Activated naive CD8-positive, alpha-beta T cell treated with anti-CD3 and anti-CD28 coated beads, Interleukin-2, amount 10 ng/mL, durations not matched to agents 7 days and 5 days (primary cell): Measurements from ENCODE around the gene CDKL4. TPM values are rescaled to one million over a fixed set of nuclear protein-coding genes. Genes with fewer than 3 reads are reported as not detected.
"Not testable (repeated sequence)": the region's sequence is repeated elsewhere in the genome, so short reads cannot be mapped to it uniquely, and the experiment has no call there.

ENCODE experiments used
- ATAC-seq: fragments of 150-1000 bp; cut with Tn5 transposase; one replicate; pipeline ENCODE4 v1.10.0; 2021; ENCODE audit warnings: low read depth, moderate library complexity
- POLR2A ChIA-PET: fragments of 350-600 bp; sonication (Branson Sonifier 250); formaldehyde crosslinking; loops from one replicate; lab custom pipeline; 2021; ENCODE audit warnings: antibody characterized with exemption; lab: Charles Lee
- DNase-seq: peaks from one replicate; pipeline ENCODE4 v3.0.0; 2021
- H3K27ac Mint-ChIP-seq: one replicate; pipeline ENCODE4 v1.8.0; 2022; ENCODE audit warnings: mild to moderate bottlenecking, mixed read lengths
- H3K27me3 Mint-ChIP-seq: one replicate; pipeline ENCODE4 v1.8.0; 2022; ENCODE audit warnings: mild to moderate bottlenecking, moderate library complexity, mixed read lengths
- H3K36me3 Mint-ChIP-seq: one replicate; pipeline ENCODE4 v1.8.0; 2021; ENCODE audit warnings: mild to moderate bottlenecking, mixed read lengths
- H3K4me1 Mint-ChIP-seq: one replicate; pipeline ENCODE4 v1.8.0; 2021; ENCODE audit warnings: mixed read lengths
- H3K4me3 Mint-ChIP-seq: one replicate; pipeline ENCODE4 v1.8.0; 2022; ENCODE audit warnings: mild to moderate bottlenecking, moderate library complexity, mixed read lengths
- H3K9me3 Mint-ChIP-seq: one replicate; pipeline ENCODE4 v1.8.0; 2021; ENCODE audit warnings: mixed read lengths
- total RNA-seq, 2 experiments: library from RNA; stranded (reverse); gene quantifications; one replicate each; pipeline ENCODE4 v1.2.3, GENCODE V29; 2021

CDKL4 gene
- total RNA-seq, 2 experiments from 2014 or later, result 0.50 to 1.2 TPM

GRCh38 chr2:39223909-39224308 lies 19.9 kb downstream of the CDKL4 start:
- Mint-ChIP-seq H3K4me3 (no peak overlapping the region), H3K27me3 (no peaks in the 10 kb centered on the region), H3K4me1 (peaks cover 55% of the 10 kb centered on the region), H3K27ac (no peak overlapping the region), H3K36me3 (peaks cover 25% of the 10 kb centered on the region), H3K9me3 (peaks cover 7% of the 10 kb centered on the region)
- POLR2A ChIA-PET, result interaction anchor here (1.5 to 7.1 kb wide), 2 partner anchors 99 to 104 kb away, joined by 6 to 166 read pairs; partner anchors contain the start of gene SOS1
- DNase-seq (no peak), ATAC-seq (no peak)

GRCh38 chr2:39221459-39221858 lies 22.3 kb downstream of the CDKL4 start:
- Mint-ChIP-seq H3K27ac (peak overlapping the region; percentile 6), H3K4me1 (peaks cover 57% of the 10 kb centered on the region), H3K36me3 (peaks cover 26% of the 10 kb centered on the region), H3K27me3 (no peaks in the 10 kb centered on the region), H3K9me3 (peaks cover 7% of the 10 kb centered on the region), H3K4me3 (no peak overlapping the region)
- POLR2A ChIA-PET, result interaction anchor here (1.3 kb wide), 1 partner anchor 97 kb away, joined by 4 read pairs; no protein-coding TSS in a partner anchor
- ATAC-seq (no peak), DNase-seq (no peak)

- POLR2A ChIA-PET, result interaction anchor here (5.2 to 6.1 kb wide), 2 partner anchors 93 to 100 kb away, joined by 94 to 119 read pairs; partner anchors contain the start of gene SOS1
- Mint-ChIP-seq H3K27me3 (no peaks in the 10 kb centered on the region), H3K36me3 (peaks cover 27% of the 10 kb centered on the region), H3K9me3 (peaks cover 7% of the 10 kb centered on the region), H3K27ac (peak overlapping the region; percentile 84), H3K4me3 (peak overlapping the region; percentile 49), H3K4me1 (peaks cover 60% of the 10 kb centered on the region)
- ATAC-seq, result no peak
- no peak for DNase-seq
These were observed 23.6 kb downstream of the CDKL4 start for GRCh38 chr2:39220136-39220535.

- no peak for DNase-seq
- no peak for ATAC-seq
- H3K4me1 Mint-ChIP-seq, result peaks cover 65% of the 10 kb centered on the region
- H3K27ac Mint-ChIP-seq, result peak overlapping the region; percentile 96
- POLR2A ChIA-PET, result interaction anchor here (1.0 to 6.1 kb wide), 7 partner anchors 10 to 467 kb away, joined by 3 to 119 read pairs (median 21); partner anchors contain the start of genes SOS1 and SRSF7
- H3K27me3 Mint-ChIP-seq, result no peaks in the 10 kb centered on the region
- H3K36me3 Mint-ChIP-seq, result peaks cover 34% of the 10 kb centered on the region
- H3K4me3 Mint-ChIP-seq, result peak overlapping the region; percentile 55
- H3K9me3 Mint-ChIP-seq, result peaks cover 8% of the 10 kb centered on the region
These were observed 25.4 kb downstream of the CDKL4 start for GRCh38 chr2:39218391-39218790.

GRCh38 chr2:39217192-39217550 lies 26.6 kb downstream of the CDKL4 start:
- POLR2A ChIA-PET, result interaction anchor here (0.7 to 6.1 kb wide), 8 partner anchors 11 to 97 kb away, joined by 3 to 119 read pairs (median 15); partner anchors contain the start of gene SOS1
- peaks cover 68% of the 10 kb centered on the region for H3K4me1 Mint-ChIP-seq
- DNase-seq (no peak), ATAC-seq (peak; percentile 75)
- H3K27ac Mint-ChIP-seq, result peak overlapping the region; percentile 96
- peaks cover 34% of the 10 kb centered on the region for H3K36me3 Mint-ChIP-seq
- H3K4me3 Mint-ChIP-seq, result peak overlapping the region; percentile 71
- peaks cover 8% of the 10 kb centered on the region for H3K9me3 Mint-ChIP-seq
- H3K27me3 Mint-ChIP-seq, result no peaks in the 10 kb centered on the region

- peak overlapping the region; percentile 71 for H3K4me3 Mint-ChIP-seq
- H3K27ac Mint-ChIP-seq, result peak overlapping the region; percentile 96
- peaks cover 30% of the 10 kb centered on the region for H3K36me3 Mint-ChIP-seq
- peak; percentile 73 for DNase-seq
- peaks cover 4% of the 10 kb centered on the region for H3K9me3 Mint-ChIP-seq
- peak; percentile 88 for ATAC-seq
- peaks cover 68% of the 10 kb centered on the region for H3K4me1 Mint-ChIP-seq
- POLR2A ChIA-PET, result interaction anchor here (0.5 to 6.1 kb wide), 8 partner anchors 11 to 174 kb away, joined by 3 to 119 read pairs (median 13); partner anchors contain the start of gene SOS1
- no peaks in the 10 kb centered on the region for H3K27me3 Mint-ChIP-seq
These were observed 27.2 kb downstream of the CDKL4 start for GRCh38 chr2:39216346-39217191.

- Mint-ChIP-seq H3K36me3 (peaks cover 33% of the 10 kb centered on the region), H3K9me3 (peaks cover 2% of the 10 kb centered on the region), H3K27me3 (no peaks in the 10 kb centered on the region), H3K4me3 (peak overlapping the region; percentile 71), H3K27ac (peak overlapping the region; percentile 96), H3K4me1 (peaks cover 72% of the 10 kb centered on the region)
- DNase-seq (no peak), ATAC-seq (no peak)
- POLR2A ChIA-PET, result interaction anchor here (1.5 to 6.1 kb wide), 3 partner anchors 12 to 96 kb away, joined by 5 to 119 read pairs (median 94); partner anchors contain the start of gene SOS1
These were observed 28.2 kb downstream of the CDKL4 start for GRCh38 chr2:39215545-39215944.

GRCh38 chr2:39213015-39213414 lies 30.8 kb downstream of the CDKL4 start:
- peaks cover 30% of the 10 kb centered on the region for H3K36me3 Mint-ChIP-seq
- peaks cover 56% of the 10 kb centered on the region for H3K4me1 Mint-ChIP-seq
- ATAC-seq (no peak), DNase-seq (no peak)
- H3K4me3 Mint-ChIP-seq, result no peak overlapping the region
- H3K27me3 Mint-ChIP-seq, result no peaks in the 10 kb centered on the region
- POLR2A ChIA-PET, result interaction anchor here (1.1 to 5.8 kb wide), 3 partner anchors 85 to 93 kb away, joined by 4 to 33 read pairs (median 5); partner anchors contain the start of gene SOS1
- H3K9me3 Mint-ChIP-seq, result peaks cover 2% of the 10 kb centered on the region
- peak overlapping the region; percentile 39 for H3K27ac Mint-ChIP-seq

GRCh38 chr2:39210846-39211245 lies 32.9 kb downstream of the CDKL4 start:
- no peak overlapping the region for H3K4me3 Mint-ChIP-seq

GRCh38 chr2:39203382-39203781 lies 40.4 kb downstream of the CDKL4 start:
- no peaks in the 10 kb centered on the region for H3K27me3 Mint-ChIP-seq
- peak; percentile 57 for ATAC-seq
- peaks cover 30% of the 10 kb centered on the region for H3K4me1 Mint-ChIP-seq
- H3K4me3 Mint-ChIP-seq, result peak overlapping the region; percentile 35
- POLR2A ChIA-PET, result interaction anchor here (1.0 to 2.0 kb wide), 3 partner anchors 9 to 83 kb away, joined by 3 to 5 read pairs (median 5); partner anchors contain the start of gene SOS1
- DNase-seq, result no peak
- peaks cover 19% of the 10 kb centered on the region for H3K9me3 Mint-ChIP-seq
- H3K27ac Mint-ChIP-seq, result peak overlapping the region; percentile 80
- peaks cover 37% of the 10 kb centered on the region for H3K36me3 Mint-ChIP-seq

More at GRCh38 chr2:39210846-39211245, 32.9 kb downstream of the CDKL4 start:
- no peaks in the 10 kb centered on the region for H3K27me3 Mint-ChIP-seq
- peaks cover 28% of the 10 kb centered on the region for H3K36me3 Mint-ChIP-seq
- POLR2A ChIA-PET, result interaction anchor here (1.2 to 5.8 kb wide), 3 partner anchors 83 to 91 kb away, joined by 4 to 33 read pairs (median 12); partner anchors contain the start of gene SOS1
- ATAC-seq (no peak), DNase-seq (no peak)
- peaks cover 39% of the 10 kb centered on the region for H3K4me1 Mint-ChIP-seq
- H3K9me3 Mint-ChIP-seq, result peaks cover 4% of the 10 kb centered on the region
- peak overlapping the region; percentile 15 for H3K27ac Mint-ChIP-seq

GRCh38 chr2:39202639-39203369 lies 41.0 kb downstream of the CDKL4 start:
- POLR2A ChIA-PET, result interaction anchor here (0.5 to 1.4 kb wide), 4 partner anchors 9 to 86 kb away, joined by 3 to 7 read pairs (median 5); no protein-coding TSS in a partner anchor
- Mint-ChIP-seq H3K27me3 (no peaks in the 10 kb centered on the region), H3K4me3 (peak overlapping the region; percentile 40), H3K9me3 (peaks cover 22% of the 10 kb centered on the region), H3K4me1 (peaks cover 30% of the 10 kb centered on the region), H3K27ac (peak overlapping the region; percentile 80), H3K36me3 (peaks cover 40% of the 10 kb centered on the region)
- ATAC-seq (peak; percentile 89), DNase-seq (no peak)

GRCh38 chr2:39197003-39197402 lies 46.8 kb downstream of the CDKL4 start:
- peaks cover 10% of the 10 kb centered on the region for H3K4me1 Mint-ChIP-seq
- ATAC-seq, H3K4me3 Mint-ChIP-seq, H3K27ac Mint-ChIP-seq, H3K27me3 Mint-ChIP-seq, POLR2A ChIA-PET, DNase-seq: not testable (repeated sequence)
- H3K9me3 Mint-ChIP-seq, result peaks cover 28% of the 10 kb centered on the region
- peaks cover 53% of the 10 kb centered on the region for H3K36me3 Mint-ChIP-seq
